KMS-11 (cell line): ENCODE data around the gene NOS3.

ENCODE experiments used
- H2AFZ ChIP-seq: fragments of 200-600 bp; sonication (generic); 2 replicates; pipeline ENCODE4 v1.6.1; 2016; ENCODE audit warnings: antibody characterized with exemption, mixed run types, low read depth
- H3K27ac ChIP-seq: fragments of 200-600 bp; sonication (generic); 2 replicates; pipeline ENCODE4 v1.6.1; 2016; ENCODE audit warnings: mild to moderate bottlenecking, mixed run types
- H3K27me3 ChIP-seq: fragments of 200-600 bp; sonication (generic); 2 replicates; pipeline ENCODE4 v1.6.1; 2017; ENCODE audit warnings: mild to moderate bottlenecking, low read depth, mixed run types, moderate library complexity; ENCODE audit not compliant: insufficient read depth
- H3K36me3 ChIP-seq: fragments of 200-600 bp; sonication (generic); 2 replicates; pipeline ENCODE4 v1.6.1; 2017; ENCODE audit warnings: mild to moderate bottlenecking, mixed run types; ENCODE audit not compliant: insufficient read depth
- H3K4me1 ChIP-seq: fragments of 200-600 bp; sonication (generic); 2 replicates; pipeline ENCODE4 v1.6.1; 2016; ENCODE audit warnings: mild to moderate bottlenecking, low read depth, mixed run types; ENCODE audit not compliant: poor library complexity, severe bottlenecking
- H3K4me2 ChIP-seq: fragments of 200-600 bp; sonication (generic); 2 replicates; pipeline ENCODE4 v1.7.0; 2016; ENCODE audit warnings: mild to moderate bottlenecking, mixed run types
- H3K4me3 ChIP-seq: fragments of 200-600 bp; sonication (generic); IDR thresholded peaks from 2 replicates; pipeline ENCODE4 v1.6.1; 2017; ENCODE audit warnings: low read depth, low read length, mixed read lengths; ENCODE audit not compliant: insufficient read depth
- H3K79me2 ChIP-seq: fragments of 200-600 bp; sonication (generic); 2 replicates; pipeline ENCODE4 v1.6.1; 2016; ENCODE audit warnings: low read depth, mixed run types; ENCODE audit not compliant: insufficient read depth
- H3K9ac ChIP-seq: fragments of 200-600 bp; sonication (generic); 2 replicates; pipeline ENCODE4 v1.6.1; 2016; ENCODE audit warnings: mild to moderate bottlenecking, mixed run types
- H4K20me1 ChIP-seq: fragments of 200-600 bp; sonication (generic); 2 replicates; pipeline ENCODE4 v1.6.1; 2016; ENCODE audit warnings: mild to moderate bottlenecking, mixed run types; ENCODE audit not compliant: insufficient read depth
- CTCF ChIP-seq: fragments of 200-600 bp; sonication (generic); conservative IDR thresholded peaks from 2 replicates; pipeline ENCODE4 v1.6.1; 2017; ENCODE audit warnings: low read depth, mild to moderate bottlenecking, antibody characterized with exemption, low read length, moderate library complexity, mixed read lengths

NOS3 gene

GRCh38 chr7:150943453-150943814 lies 47.4 kb upstream of the NOS3 start:
- Histone ChIP-seq H3K4me2 (no peak overlapping the region), H4K20me1 (no peaks in the 10 kb centered on the region), H3K9ac (no peak overlapping the region), H3K4me1 (peaks cover 12% of the 10 kb centered on the region), H3K4me3 (no peak overlapping the region), H3K27ac (no peak overlapping the region), H3K27me3 (no peaks in the 10 kb centered on the region), H3K36me3 (no peaks in the 10 kb centered on the region), H3K79me2 (no peaks in the 10 kb centered on the region), H2AFZ (no peak overlapping the region)
- no peak for TF ChIP-seq CTCF

GRCh38 chr7:150944066-150945042 lies 46.5 kb upstream of the NOS3 start:
- Histone ChIP-seq H3K4me3 (no peak overlapping the region), H3K4me1 (peaks cover 12% of the 10 kb centered on the region), H4K20me1 (no peaks in the 10 kb centered on the region), H3K4me2 (no peak overlapping the region), H3K79me2 (no peaks in the 10 kb centered on the region), H3K27ac (no peak overlapping the region), H3K36me3 (no peaks in the 10 kb centered on the region), H3K27me3 (no peaks in the 10 kb centered on the region), H2AFZ (no peak overlapping the region), H3K9ac (no peak overlapping the region)
- no peak for TF ChIP-seq CTCF

- Histone ChIP-seq H3K4me1 (peaks cover 12% of the 10 kb centered on the region), H3K4me2 (no peak overlapping the region), H2AFZ (no peak overlapping the region), H3K27me3 (no peaks in the 10 kb centered on the region), H4K20me1 (no peaks in the 10 kb centered on the region), H3K79me2 (no peaks in the 10 kb centered on the region), H3K9ac (no peak overlapping the region), H3K36me3 (no peaks in the 10 kb centered on the region), H3K27ac (no peak overlapping the region), H3K4me3 (no peak overlapping the region)
- TF ChIP-seq CTCF: no peak
Observed at GRCh38 chr7:150945171-150945852, 45.5 kb upstream of the NOS3 start.

- H2AFZ ChIP-seq: no peak overlapping the region
- no peaks in the 10 kb centered on the region for H3K36me3 ChIP-seq
- H3K79me2 ChIP-seq: no peaks in the 10 kb centered on the region
- H3K27ac ChIP-seq: no peak overlapping the region
- no peaks in the 10 kb centered on the region for H4K20me1 ChIP-seq
- no peaks in the 10 kb centered on the region for H3K27me3 ChIP-seq
- no peak overlapping the region for H3K4me2 ChIP-seq
- no peak overlapping the region for H3K4me3 ChIP-seq
- H3K4me1 ChIP-seq: peaks cover 12% of the 10 kb centered on the region
- TF ChIP-seq CTCF: no peak
- no peak overlapping the region for H3K9ac ChIP-seq
Observed at GRCh38 chr7:150945853-150946420, 44.9 kb upstream of the NOS3 start.
